Fibroblast of peridontal ligament (primary cell): ENCODE results near the gene DPPA5.
A peak's percentile ranks its signal among the peaks of the same experiment; 100 is the strongest.
"Not testable (repeated sequence)": the region's sequence is repeated elsewhere in the genome, so short reads cannot be mapped to it uniquely, and the experiment has no call there.

ENCODE experiments used
- DNase-seq: peaks from one replicate; pipeline ENCODE4 v3.0.0-alpha.2; 2010; ENCODE audit errors: extremely low read depth

DPPA5 gene, protein sequence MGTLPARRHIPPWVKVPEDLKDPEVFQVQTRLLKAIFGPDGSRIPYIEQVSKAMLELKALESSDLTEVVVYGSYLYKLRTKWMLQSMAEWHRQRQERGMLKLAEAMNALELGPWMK

DNA sequence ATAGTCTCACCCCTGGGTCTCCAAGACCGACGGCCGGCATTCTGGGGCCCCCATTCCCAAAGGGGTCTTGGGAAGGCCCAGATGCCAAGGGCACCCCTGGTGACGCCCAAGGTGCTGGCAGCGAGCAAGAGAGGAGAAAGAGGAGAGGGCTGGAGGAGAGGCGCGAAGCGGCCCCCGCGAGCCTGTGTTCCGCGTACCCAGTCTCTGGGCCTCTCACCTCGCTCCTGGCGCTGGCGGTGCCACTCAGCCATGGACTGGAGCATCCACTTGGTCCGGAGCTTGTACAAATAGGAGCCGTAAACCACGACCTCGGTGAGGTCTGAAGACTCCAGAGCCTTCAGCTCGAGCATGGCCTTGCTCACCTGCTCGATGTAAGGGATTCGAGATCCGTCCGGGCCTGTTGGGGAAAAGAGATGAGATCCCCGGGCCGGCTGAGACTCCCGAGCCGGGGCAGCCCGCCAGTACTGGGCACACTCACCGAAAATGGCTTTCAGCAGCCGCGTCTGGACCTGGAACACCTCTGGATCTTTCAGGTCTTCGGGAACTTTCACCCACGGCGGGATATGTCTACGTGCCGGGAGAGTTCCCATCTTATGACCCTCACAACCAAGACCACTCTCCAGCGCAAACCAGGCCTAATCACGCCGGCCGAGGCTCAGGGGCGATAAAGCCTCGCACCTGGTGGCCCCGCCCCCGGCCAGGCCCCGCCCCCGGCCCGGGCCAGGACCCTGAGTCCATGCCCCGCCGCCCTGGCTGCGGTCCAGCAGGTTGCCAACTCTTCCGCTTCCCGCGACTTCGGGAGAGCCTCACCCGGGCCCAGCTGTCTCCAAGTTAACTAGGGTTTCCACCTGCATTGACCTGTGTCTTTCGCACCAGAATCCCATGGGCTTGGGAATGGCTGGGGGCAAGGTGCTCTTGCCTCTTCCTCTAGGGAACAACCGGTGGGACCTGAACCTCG is at the start of gene DPPA5:
TSS of gene DPPA5 (minus strand) at position 641 of the 958 bp plus-strand sequence. CDS start at position 590, 51 bp downstream.
- DNase-seq: no peak

DNA sequence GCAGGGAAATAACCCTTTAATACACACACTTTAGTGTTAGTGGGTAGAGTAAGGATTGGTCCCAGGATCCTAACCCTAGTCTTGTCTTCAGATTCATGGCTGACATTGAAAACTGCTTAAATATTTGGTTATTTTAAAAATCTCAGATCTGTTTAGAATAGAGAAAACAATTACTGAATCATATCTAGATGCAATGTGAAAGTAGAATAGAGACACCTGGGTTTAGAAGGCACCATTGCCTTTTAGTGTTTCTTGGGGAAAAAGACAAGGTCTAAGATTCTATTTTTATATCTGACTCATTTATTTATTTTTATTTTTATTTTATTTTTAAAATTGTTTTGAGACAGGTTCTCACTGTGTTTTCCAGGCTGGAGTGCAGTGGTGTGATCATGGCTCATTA is 46.6 kb upstream of the DPPA5 start:
- no peak for DNase-seq

DNA sequence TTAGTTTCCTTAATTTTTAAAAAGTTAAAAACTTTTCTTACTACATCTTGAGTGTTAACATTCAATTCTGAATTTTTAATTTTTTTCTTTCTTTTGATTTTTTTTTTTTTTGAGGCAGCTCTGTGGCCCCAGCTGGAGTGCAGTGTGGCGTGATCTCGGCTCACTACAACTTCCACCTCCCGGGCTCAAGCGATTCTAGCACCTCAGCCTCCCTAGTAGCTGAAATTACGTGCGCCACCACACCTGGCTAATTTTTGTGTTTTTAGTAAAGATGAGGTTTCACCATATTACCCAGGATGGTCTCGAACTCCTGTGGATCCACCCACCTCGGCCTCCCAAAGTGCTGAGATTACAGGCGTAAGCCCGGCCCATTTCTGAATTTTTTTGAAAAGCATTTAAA is 41.8 kb upstream of the DPPA5 start:
- no peak for DNase-seq

DNA sequence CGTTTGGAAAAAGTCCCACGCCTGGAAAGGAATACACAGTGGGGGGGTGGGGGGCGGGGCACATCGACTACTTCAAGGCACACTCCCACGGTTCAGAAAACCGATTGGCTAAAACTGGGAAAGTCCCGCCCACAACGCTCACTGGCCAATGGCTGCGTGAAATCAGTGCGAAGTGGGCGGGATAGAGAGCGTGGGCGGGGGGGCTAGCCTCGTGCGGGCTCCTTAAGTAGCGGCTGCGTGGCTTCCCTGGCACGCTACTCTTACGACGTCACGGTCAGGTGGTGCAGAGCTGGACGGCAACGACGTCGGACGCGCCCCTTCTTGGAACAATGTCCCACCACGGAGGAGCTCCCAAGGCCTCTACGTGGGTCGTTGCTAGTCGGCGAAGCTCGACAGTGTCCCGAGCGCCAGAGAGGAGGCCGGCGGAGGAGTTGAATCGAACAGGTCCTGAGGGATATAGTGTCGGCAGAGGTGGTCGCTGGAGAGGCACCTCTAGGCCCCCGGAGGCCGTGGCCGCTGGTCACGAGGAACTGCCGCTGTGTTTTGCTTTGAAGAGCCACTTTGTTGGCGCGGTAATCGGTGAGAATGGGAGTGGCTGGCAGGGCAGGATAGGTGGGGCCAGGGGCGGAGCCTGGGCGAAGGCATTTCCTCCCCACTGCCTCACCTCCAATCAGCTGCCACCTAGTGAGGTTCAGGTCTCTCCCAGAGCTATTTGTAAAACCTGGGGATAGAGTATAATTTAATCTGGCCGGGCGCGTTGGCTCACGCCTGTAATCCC is 40.7 kb upstream of the DPPA5 start, which contains the start of gene DDX43:
TSS of gene DDX43 (plus strand) at position 252 of the 778 bp plus-strand sequence. CDS start at position 330, 78 bp downstream.
- DNase-seq: peak; percentile 44

DNA sequence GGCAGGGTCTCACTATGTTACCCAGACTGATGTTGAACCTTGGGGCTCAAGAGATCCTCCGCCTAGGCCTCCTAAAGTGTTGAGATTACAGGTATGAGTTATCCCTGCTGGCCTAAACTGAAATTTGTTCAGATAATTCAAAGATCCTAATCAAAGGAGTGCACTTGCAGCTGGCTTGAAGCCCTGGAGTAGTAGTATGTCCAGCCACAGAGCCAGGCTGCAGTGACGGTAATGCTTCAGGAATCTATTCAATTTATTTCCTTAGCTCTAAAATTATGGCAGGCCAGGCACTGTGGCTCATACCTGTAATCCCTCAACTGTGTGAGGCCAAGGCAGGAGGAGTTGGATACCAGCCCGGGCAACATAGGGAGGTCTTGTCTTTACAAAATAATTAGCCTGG is 39.2 kb upstream of the DPPA5 start:
- DNase-seq: no peak

DNA sequence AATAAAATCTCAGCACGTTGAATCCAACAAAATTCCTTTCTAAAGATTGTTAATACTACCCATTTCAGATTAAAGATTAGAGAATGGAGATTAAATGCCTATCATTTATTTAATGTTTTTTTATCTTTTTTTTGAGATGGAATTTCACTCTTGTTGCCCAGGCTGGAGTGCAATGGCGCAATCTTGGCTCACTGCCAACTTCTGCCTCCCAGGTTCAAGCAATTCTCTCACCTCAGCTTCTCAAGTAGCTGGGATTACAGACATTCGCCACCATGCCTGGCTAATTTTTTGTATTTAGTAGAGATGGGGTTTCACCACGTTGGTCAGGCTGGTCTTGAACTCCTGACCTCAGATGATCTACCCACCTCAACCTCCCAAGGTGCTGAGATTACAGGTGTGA is 38.1 kb upstream of the DPPA5 start:
- DNase-seq: not testable (repeated sequence)

DNA sequence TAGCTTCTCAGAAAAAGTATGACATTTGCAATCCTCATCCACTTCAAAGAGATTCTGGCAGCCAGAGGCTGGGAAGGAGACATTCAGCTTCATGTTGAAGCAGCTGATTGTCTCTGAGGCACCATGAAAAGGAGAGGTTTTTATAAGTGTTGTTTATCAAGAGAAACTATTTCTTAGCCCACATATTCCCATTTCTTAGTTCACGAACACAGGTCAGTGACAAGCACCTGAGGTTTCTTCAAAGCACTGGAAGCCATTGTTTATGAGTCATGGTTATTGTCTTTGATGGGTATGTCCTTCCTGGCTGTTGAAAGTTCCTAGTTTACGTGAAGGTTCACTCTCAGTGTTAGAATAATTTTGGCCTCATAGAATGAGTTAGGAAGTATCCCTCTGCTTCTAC is 37.6 kb upstream of the DPPA5 start:
- no peak for DNase-seq

DNA sequence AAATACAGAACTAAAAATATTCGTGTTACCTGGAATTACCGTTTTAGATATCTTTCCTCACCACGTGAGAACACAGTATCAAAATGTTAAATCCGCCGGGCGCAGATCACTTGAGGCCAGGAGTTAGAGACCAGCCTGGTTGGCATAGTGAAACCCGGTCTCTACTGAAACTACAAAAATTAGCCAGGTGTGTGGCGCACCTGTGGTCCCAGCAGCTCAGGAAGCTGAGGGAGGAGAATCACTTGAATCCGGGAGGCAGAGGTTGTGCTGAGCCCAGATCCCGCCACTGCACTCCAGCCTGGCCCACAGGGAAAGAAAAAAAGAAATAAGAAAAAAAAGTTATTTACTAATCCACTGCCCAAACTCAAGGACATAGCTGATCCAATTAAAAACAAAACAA is 35.8 kb upstream of the DPPA5 start:
- DNase-seq: no peak

DNA sequence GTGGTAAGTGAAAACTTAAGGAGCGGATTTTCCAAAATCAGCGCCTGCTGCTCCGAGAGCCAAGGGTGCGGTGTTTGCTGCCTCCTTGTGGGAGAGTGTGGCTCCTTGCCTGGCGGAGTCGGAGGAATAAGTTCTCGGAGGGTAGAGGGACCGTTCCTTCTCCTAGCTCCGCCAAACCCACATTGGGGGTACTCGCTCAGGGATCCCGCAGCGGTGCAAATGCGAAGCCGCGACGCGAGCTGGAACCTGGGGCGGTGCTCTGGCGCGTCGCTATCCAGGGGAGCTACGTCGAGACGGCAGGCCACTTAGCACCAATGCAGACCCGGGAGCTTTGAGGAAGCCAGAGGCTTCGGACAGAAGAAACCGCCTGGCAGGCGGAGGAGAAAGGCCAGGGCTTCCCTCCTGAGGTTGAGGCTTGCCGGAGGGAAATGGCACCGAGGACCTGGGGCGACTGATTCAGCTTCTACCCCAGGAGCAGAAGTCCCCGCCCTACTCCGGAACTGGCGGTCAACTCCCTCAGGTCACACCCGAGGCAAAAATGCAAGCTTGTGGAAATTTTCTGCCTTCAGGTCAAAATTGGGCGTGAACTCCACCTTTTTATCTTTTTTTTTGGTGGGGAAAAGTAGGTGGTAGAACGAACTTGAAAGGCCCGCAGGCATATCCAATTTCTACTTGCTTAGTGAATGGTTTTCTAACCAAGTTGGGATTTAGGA is 34.9 kb upstream of the DPPA5 start:
- DNase-seq: peak; percentile 60

DNA sequence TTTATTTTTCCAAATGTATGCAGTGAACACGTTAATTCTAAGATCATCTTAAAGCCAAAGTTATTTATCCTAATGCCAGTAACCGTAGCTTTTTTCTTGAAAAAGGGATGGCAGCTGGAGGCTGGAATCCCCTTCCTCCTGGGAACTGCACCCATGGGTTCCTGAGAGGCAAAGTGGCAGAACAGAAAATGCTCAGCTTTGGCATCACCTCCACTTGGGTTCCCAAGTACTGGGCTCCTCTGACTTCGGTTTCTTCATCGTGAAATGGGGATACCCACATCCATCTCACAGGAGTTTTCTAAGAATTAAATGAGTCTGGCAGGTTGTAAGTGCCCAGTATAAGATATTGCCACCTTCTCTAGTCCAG is 34.3 kb upstream of the DPPA5 start:
- DNase-seq: no peak

DNA sequence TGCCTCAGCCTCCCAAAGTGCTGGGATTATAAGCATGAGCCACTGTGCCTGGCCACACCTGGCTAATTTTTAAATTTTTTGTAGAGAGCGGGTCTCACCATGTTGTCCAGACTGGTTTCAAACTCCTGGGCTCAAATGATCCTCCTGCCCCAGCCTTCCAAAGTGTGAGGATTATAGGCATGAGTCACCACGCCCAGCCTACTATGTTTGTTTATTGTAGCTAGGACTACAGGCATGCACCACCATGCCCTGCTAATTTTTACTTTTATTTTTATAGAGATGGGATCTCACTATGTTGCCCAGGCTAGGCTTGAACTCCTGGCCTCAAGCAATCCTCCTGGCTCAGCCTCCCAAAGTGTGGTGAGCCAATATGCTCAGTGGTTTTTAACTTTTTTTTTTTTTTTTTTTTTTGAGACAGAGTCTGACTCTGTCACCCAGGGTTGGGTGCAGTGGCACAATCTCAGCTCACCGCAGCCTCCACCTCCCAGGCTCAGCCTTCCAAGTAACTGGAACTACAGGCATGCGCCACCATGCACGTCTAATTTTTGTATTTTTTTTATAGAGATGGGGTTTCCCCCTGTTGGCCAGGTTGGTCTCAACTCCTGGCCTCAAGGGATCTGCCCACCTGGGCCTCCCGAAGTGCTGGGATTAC is 28.5 kb upstream of the DPPA5 start:
- peak; percentile 10 for DNase-seq

DNA sequence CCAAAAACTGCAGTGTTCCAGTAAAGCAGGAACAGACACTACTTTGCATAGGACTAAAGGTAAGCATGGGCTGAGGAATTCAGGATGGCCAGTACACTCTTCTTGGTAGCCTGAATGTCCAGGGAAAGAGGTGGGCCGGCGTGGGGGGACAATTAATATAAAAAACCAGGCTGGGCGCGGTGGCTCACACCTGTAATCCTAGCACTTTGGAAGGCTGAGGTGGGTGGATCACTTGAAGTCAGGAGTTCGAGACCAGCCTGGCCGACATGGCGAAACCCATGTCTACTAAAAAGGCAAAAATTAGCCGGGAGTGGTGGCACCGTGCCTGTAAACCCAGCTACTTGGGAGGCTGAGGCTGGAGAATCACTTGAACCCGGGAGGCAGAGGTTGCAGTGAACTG is 27.5 kb upstream of the DPPA5 start:
- DNase-seq: not testable (repeated sequence)

DNA sequence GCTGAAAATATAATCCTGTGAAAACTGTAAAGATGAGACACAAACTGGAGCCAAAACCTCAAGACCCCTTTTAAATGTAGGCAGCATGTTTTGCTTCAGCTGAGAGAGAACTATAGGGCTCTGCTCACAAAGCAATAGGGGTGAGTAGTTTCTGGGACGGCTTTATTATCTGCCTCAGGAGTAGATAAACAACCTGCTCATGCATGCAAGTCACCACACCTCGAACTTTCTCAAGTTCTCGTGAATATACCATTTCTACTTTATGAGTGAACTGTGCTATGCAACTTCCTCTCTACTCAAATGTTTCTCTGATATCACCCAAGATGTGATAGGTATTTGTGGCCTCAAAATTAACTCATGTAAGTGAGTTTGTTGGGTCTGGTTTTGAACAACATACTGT is 23.1 kb upstream of the DPPA5 start:
- DNase-seq: no peak

DNA sequence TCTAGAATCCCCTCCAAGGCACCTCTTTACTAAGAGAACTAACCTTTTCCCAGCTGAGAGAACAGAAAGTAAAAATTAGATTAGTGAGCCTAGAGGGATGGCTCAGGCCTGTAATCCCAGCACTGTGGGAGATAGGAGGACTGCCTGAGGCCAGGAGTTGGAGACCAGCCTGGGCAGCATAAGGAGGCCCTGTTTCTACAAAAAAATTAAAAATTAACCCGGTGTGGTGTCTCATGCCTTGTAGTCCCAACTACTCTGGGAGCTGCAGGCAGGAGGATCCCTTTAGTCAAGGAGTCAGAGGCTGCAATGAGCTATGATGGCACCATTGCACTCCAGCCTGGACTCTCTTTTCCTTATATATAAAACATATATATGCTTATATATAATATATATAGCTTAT is 21.1 kb upstream of the DPPA5 start:
- no peak for DNase-seq

DNA sequence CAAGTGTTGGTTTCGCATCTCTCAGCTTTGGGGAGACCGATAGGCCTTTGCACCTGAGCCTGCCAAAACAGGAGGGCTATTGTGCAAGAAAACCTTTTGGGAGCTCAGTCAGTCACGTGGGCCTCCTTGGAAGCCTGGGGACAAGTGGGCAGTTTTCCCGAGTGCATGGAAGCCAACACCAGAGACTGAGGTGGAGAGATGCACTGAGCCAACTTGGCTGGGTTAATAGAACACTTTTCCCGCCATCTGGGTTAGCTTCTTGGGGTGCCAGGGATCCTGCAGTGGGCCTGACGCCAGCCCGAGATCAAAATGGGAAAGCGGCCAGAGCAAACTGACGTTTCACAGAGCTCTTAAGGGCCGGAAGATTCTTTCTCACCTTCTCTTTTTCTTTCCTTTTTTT is 18.4 kb upstream of the DPPA5 start:
- DNase-seq: no peak

DNA sequence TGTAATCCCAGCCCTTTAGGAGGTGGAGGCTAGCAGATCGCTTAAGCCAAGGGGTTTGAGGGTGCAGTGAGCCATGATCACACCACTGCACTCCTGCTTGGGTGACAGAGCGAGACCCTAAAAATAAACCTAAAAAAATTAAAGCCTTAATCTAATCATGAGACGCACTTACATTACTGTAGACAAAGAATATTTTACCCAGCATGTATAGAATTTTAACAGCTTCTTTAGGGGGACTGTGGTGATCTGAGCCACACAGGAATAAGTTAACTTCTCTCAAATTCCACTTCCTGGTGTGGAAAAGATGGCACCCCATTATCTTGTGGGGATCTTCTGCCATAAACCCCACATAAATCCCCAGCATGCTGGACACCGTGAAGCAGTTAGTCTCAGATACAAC is 17.9 kb upstream of the DPPA5 start:
- DNase-seq: no peak

DNA sequence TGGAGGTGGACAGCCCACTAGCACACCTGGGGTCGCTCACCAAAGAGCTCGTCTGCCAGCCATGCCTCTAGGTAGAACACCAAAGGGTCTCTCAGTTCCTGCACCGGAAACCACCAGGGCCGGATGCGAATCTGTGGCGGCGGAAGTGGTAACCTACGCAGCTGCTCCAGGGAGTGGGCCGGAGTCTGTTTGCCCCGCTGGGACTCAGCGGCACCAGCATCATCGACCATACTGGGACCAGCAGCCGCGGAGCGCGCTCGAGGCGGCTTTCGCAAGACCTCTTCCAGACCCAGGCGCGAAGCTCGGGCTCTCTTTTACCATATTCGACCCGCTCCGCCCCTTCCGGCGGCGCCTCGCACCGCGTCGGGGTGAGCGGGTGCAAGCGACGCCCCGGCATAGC is 15.5 kb upstream of the DPPA5 start, which contains the start of gene OOEP:
TSS of gene OOEP (minus strand) at position 335 of the 400 bp plus-strand sequence. CDS start at position 230, 105 bp downstream.
- no peak for DNase-seq

DNA sequence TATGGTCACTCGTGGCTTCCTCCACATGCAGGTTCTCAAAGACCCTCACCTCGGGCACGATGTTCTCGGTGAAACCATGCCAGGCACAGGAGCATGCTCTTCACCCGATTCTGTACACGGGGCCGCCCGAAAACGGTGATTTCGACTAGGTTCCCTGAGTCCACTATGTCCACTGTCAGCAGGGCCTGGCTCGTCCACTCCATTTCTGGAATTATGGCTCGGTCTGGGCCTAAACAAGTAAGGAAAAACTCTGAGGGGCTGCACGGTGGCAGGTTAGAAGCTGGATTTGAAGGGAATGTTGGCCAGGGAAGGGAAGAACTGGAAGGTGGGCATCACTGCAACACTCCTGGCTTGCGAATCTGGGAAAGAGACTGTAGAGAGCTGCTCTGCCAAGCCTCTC is 15.1 kb upstream of the DPPA5 start:
- DNase-seq: no peak

DNA sequence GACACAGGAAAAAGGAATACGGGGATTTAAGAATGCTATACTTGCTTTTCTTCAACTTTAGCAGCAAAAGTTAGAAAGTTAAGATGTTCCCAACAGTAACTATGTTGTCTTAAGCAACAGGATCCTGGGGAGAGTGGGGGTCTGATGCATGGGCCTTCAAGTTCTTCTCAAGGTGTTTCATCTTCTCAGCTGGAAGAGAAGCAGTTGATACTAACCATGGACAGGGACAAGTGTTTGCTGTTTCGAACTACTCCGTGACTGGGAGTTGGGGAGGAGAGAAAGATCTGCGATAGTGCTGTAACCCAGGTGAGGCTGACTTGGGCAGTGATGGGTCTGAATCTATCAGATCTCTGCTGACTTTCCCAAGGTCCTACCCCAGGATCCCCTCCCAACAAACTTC is 14.6 kb upstream of the DPPA5 start:
- no peak for DNase-seq

DNA sequence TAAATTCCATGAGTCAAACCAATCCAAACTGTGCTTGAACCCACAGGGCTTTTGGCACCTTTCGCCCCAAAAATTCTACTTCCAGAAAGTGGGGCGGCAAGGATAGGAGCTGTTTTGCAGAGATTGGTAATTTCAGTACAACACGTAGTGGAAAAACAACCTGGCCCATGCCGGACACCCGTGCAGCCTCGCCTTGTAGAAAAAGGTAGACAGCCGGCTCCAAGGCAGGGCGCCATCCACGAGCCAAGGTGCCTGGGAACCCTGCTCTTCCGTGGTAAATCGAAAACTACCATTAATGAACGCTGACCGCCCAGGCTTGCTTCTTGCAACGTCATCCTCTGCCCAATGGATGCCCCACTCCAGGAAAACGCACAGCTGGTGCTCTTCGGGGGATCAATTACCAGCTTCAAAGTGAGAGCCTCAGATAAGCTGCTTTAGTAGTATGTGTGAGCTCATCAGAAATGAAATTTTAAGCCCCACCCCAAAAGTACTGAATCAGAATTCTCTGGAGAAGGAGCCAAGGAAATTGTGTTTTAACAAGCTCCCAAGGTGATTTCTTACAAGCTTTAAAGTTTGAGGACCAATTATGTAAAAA is 13.8 kb upstream of the DPPA5 start:
- no peak for DNase-seq

DNA sequence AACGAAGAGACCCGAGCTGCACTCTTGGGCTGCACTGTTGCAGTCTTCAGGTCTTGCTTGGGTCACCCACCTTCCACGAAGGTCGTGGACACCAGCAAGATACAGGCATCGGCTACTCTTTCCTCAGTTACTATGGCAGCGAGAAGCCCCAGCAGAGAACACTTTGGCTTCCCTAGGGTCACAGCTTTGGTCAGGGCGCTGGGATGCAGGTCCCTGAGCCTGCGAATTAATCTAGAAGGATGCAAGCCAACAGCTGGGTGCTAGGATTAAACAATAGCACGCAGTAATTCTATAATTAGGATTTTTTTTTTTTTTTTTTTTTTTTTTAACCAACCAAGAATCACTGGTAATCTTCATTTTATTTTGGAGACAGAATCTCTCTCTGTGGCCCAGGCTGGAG is 10.5 kb upstream of the DPPA5 start:
- no peak for DNase-seq
